CD4-positive, alpha-beta T cell treated with Interleukin-17A for 1 hour (primary cell): ENCODE measurements around the gene PHF3.

Source experiments
- DNase-seq: peaks from one replicate; pipeline ENCODE4 v3.0.0-alpha.2; 2020

The PHF3 gene

DNA sequence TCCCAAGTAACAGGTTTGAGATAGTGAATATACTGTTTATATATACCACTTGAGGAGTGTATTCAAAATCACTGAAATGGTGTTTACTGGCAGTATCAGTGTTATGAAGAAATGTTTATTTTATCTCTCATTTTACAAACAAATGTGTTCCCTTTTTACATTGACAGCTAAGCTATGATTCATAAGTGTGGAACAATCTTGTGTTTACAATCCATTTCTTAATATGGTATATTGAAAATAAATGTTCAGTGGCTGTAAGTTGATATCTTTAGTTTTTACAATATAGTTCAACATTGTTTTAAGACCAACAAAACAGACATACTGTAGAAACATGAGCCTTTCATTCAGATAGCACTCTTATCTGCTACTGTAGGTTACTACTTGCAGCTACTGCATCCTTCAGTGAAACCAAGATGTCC is 14.3 kb downstream of the PHF3 start:
- no peak for DNase-seq

DNA sequence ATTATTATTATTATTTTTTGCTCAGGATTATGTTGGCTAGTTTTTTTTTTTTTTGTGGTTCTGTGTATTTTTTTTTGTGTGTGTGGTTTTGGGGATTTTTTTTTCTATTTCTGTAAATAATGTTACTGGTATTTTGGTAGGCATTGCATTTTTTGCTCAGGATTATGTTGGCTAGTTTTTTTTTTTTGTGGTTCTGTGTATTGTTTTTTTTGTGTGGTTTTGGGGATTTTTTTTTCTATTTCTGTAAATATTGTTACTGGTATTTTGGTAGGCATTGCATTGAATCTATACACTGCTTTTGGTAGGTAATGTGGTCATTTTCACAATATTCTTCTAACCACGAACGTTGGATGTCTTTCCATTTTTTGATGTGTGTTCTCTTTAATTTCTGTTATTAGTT is 17.4 kb downstream of the PHF3 start:
- no peak for DNase-seq

DNA sequence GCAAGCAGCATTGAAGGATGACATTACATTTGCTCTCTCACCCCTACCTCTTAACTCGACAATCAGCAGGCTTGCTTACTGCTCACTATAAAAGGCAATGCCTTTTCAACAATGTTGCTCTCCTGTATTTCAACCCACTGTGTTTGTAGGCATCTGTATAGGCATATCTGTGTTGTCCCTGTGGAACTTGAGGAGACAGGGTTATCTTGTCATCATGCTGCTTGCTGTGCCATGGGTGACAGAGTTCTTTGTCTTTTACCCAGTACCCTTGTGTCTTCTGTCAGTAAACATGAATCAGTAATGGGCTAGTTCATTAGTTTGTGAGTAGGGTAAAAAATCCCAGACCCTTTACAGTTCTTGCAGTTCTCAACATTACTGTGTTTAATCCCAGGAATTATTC is 25.2 kb downstream of the PHF3 start:
- DNase-seq, result no peak

DNA sequence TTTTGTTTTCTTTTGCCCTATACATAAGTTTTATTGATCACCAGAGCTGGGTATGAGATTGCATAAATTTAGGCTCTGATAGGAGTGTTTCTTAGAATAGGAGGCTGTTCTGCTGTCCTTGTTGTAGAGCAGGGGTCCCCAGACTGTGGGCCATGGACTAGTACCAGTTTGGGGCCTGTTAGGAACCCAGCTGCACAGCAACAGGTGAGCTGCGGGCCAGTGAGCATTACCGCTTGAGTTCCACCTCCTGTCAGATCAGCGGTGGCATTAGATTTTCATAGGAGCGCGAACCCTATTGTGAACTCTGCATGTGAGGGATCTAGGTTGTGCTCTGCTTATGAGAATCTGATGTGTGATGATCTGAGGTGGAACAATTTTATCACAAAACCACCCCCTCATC is 26.2 kb downstream of the PHF3 start:
- no peak for DNase-seq

DNA sequence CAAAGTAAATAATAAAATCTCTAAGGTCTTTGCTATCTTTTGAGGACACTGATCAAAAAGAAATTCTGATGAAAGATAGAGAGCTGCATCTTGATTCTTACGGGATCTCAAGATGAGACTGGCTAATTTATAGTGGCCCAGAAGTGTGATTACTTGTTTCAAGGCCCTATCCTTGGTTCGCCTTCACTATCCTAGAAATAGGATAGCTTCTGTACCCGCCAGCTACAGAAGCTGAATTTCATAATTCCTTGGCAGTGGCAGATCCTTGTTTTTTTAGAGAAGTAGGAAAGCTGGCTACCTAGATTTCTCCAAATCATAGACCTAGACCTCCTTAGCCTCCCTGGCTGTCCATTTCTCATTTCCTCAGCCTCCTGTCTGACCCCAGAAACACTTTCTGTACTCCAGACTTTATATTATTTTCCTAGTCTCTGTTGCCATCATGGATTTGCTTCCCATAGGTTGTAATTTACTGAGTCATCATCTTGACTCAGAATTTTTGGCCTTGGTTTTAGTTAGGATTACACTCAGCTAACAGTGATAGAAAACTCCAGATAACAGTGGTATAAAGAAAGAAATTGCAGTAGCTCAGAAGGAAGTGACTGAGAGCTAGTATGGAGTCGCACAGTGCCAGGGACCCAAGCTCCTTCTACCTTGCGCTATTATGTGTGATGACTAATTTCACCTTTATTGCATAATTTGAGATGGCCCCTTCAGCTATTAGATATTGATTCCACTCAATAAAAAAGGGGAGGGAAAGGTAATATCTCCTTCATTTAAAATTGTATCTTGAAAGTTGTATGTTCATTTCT is 27.7 kb downstream of the PHF3 start:
- no peak for DNase-seq

DNA sequence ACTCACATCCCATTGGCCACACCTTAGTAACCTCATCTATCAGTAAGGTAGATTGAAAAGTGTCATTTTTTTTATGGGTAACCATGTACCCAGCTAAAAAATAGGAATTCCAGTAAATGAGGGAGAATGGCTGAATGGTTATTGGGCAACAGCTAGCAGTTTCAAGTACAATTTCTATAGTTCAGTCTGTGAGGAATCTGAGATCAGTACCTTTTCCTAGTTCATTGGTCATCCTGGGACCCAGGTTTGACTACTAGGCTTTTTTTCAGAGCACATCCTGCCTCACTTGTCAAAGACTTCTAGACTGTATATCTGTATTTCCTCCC is 28.3 kb downstream of the PHF3 start:
- no peak for DNase-seq

DNA sequence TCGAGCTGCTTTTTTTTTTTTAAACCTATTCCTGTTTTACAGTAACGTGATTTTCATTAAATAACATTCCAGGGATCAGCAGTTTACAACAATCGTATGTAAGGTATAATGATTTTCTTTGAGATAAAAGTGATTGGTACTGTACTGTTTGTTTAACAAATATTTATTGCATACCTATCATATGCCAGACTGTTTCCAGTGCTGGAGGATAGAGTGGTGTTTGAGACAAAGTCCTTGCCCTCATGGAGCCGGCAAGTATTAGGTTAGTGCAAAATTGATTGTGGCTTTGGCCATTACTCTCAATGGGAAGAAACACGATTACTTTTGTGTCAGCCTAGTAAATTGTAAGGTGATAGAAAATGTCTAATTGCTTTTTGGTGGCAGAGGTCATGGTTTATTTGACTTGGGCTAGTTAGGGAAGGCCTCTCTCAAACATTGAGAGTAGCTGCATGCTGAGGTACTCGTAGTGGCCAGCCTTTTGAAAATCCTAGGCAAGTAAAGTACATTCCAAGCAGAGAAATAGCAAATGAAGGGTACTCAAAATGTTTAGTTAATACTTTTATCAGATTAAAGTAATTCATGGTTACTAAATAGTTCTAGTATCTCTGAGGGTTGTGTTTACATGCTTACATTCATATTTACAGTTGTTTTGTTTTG is 35.6 kb downstream of the PHF3 start:
- DNase-seq, result no peak

DNA sequence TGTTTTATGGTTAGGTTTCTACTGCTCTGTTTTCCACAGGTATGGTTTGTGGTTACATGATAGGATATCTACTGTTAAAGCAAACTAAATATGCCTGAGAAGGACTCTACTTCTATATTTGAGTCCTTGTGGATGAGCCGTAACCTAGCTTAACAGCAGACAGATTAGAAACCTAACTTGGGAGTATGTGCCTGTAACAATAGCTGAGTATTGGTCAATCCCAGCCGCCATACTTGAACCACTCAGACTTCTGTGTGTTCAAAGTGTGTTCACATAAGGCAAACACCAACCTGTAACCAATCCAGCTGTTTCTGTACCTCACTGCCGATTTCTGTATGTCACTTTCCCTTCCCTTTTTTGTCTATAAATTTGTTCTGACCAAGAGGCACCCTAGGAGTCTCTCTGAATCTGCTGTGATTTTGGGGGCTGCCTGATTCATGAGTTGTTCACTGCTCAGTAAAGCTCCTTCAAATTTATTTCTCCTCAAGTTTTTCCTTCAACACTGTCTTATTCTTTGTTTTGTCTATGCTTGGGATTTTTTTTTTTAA is 37.1 kb downstream of the PHF3 start:
- DNase-seq, result no peak

DNA sequence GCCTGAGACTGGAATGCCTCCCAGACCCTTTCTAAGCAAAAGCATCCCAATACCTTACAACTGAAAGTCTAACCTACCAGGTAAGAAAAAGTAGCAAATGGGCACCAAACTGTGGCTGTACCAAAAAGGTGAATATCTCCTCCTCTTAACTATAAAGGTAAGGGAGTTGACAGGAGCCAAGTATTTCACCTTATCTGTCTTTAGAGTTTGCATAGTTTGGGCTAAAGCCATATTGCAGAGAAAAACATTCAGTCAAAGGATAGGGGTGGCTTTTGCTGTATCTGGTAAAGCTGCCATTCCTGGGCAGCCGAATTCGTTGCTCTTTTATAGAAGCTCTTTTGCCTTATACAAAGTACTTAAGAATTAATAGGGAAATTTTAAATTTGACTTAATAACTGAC is 38.1 kb downstream of the PHF3 start:
- no peak for DNase-seq

DNA sequence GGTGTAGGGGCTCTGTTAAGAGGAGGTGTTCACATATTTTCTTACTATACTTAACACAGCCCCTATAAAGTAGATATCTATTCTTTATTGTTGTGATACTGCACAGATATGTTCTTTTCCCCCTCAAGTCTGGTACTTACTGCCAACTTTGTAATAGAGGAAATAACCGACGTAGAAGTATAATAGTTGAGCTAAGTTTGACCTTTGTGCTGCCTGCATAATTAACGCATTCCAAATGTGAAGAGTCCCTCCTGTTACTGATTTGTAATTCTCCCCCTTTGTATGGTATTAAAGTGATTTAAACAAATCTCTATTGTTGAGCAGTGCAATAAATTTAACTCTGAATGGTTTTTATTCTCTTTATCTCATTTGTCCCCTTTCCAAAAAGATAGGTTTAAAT is 39.0 kb downstream of the PHF3 start:
- no peak for DNase-seq

DNA sequence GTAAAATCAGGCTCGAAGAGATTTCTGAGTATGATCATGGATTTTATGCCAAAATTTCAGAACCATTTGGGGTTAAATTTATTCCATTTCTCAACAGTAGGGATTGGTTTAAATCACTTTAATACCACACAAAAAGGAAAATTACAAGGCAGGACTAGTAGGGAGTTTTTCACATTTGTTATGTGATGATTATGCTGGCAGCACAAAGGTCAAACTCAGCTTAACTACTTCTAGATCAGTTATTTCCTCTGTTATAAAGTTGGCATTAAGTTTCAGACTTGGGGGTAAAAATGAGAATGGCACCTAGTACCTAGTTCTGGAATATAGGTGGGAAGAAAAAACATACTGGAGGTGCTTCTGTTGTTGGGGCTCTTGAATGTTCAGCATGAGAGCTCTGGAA is 39.5 kb downstream of the PHF3 start:
- no peak for DNase-seq

DNA sequence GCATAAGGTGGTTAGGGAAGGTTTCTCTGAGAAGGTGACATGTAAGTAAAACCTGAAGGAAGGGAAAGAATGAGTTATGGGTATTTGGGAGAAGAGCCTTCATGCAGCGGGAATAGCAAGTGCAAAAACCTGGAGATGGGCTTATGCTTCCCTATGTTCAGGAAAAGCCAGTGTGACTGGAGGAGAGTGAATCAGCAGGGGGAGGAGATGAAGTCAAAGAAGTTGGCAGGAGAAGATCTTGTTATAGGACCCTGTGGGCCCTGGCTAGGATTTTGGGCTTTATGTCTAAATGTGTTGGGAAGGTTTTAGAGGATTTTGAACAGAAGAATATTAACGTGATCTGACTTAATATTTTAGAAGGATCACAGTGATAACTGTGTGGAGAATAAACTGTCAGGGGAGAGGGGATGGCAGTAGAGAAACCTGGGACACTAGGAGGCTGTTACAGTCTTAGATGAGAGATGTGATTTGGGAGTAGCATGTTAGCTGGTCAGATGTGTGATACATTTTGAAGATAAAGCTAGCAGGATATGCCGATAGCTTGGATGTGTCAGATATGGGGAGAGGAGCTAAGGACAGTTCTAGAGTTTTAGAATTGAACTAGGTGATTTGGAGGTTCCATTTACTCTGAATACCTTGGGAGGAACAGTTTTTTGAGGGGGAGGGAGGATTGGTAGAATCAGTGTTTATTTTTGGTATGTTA is 41.0 kb downstream of the PHF3 start:
- DNase-seq, result no peak

DNA sequence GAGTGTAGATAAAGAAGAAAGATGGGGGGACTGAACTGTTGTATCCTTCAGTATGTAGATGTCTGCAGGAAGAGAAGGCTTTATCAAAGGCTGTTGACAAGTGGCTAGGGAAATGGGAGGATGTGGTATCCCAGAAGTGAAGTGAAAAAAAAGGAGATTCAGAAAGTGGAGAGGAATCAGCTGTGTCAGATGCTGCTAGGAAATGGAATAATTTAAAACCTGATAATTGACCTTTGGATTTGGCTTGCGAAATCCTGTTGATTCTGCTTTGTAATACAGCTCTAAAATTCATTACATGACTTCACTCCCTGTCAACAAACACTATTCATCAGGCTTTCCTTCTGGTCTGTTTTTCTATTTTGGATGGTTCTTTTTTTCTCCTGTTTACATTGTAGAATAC is 41.7 kb downstream of the PHF3 start:
- no peak for DNase-seq

DNA sequence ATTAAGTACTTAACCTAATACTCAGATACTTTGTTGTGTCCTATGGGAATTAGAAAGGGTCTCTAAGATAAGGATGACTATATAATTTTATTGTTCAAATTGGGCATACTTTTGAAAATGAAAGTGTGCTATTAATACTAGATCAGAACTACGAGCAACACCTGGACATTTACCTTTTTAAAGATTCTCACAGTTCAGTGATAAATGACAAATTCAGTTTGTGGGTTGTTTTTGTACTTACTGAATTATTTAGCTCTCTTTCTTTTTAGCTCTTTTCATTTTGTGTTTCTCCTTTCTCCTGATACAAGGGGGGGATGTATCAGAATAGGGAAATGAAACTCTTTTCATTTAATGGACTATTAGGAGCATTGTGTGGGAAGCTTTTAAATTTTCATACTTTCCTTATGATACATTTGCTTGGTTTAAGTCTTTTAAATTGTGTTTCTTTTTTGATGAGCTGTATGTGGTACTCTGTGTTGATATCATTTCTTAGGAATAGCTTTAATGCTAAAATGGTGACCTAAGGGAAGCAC is 47.5 kb downstream of the PHF3 start:
- DNase-seq, result no peak

DNA sequence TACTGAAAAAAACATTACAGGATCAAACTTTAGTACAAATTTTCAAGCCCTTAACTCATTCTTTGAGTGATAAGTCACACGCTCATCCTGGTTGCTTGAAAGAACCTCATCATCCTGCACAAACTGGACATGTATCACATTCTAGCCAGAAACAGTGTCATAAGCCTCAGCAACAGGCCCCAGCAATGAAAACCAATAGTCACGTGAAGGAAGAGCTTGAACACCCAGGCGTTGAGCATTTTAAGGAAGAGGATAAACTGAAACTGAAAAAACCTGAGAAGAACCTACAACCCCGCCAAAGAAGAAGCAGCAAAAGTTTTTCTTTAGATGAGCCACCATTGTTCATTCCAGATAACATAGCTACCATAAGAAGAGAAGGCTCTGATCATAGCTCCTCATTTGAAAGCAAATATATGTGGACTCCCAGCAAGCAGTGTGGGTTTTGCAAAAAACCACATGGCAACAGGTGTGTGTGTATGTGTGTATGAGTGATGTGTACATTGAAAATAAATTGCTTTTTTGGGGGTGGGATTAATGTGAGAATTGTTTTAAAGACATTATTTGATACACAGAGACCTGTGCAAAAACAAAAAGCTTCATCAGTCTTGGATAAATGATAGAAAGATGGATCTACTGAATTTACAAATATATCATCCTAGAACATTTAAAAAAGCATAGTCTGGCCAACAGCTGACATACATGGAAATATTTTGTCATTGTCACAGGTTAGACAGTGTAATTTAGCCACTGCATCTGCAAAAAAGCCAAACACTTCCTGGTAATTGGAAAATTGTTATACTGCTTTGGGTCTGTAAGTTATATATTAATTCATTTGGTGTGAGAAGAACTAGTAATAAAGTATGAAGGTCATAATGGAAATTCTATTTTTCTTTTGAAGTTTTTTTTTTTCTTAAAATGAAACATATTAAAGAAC is 50.1 kb downstream of the PHF3 start:
- DNase-seq, result no peak

DNA sequence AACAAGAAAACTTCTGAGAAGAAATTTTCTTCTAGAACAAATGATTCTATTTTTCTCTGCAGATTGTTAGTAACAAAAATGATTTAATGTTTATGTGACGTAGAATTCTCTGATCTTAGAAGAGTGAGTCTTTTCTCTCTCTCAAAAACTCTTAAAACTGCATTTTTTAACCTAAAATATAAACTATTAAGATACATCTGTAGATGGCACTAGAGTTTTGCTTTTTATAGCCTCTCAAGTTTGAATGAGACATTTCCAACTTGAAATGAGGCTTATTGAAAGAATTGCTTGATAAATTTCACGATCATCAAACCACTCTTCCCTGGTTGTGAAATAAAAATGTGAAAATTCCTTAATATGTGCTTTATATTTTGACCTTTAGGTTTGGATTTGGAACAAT is 53.8 kb downstream of the PHF3 start:
- DNase-seq, result no peak

DNA sequence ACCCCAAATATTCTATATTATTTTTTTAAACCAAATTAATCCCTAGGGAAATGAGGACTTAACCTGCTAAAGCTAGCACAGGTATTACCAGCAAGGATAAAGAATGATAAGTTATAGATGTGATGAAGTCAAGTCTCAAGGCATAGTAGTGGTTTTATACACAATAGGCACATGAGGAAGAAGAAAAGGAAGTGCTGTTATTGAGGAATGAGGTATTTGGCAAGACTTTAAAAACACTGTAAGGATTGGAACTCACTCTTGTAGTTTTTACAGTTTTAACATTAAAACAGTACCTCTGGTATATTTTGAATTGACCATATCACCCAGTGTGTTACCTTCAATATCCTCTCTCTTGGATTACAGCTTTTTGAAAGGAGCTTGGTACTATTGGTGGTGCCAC is 54.6 kb downstream of the PHF3 start:
- DNase-seq, result no peak

DNA sequence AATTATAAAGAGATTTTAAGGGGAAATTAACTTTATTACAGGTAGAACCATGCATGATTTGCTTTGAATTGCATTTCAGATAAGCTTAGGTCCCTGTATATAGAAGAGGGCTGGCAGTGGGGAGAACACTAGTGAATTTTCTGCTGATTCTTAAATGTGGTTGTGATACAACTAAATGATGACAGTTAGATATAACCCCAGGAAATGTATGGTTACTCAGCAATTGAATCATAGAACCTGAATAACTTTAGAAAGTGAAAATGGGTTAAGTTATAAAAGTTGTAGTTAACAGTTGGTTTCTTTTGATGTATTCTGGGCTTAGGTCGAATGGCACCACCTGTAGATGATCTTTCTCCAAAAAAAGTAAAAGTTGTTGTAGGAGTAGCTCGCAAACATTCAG is 70.1 kb downstream of the PHF3 start:
- no peak for DNase-seq

DNA sequence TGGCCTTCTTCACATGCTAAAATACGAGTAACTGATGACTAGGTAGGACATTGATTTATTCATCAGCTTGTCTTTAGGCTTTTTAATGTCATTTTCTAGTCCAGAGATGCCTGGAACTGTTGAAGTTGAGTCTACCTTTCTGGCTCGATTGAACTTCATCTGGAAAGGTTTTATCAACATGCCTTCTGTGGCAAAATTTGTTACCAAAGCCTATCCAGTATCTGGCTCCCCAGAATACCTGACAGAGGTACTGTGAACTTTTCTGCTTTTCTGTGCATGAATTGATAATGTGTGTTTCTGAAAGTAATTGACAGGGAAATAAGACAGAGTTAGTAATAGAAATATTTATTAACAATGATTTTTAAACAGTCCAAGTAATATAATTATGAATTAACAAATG is 71.0 kb downstream of the PHF3 start:
- DNase-seq, result no peak

DNA sequence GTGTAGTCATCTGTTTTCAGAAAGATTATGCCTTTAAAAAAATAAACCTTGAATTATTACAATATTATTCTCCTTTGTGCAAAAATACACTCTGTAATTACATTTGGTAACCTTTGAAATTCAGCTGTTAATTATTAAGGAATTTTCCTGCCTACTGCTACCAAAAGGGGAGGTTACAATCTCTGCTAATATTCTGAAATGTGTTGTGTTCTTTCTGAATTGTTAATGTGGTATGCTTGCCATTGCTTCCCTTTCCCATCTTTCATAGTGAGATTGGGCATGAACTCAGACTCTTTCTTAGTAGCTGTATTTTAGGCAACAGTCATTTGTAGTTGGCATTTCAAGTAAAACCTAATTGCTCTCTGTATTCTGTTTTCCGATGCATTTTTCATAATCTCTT is 73.0 kb downstream of the PHF3 start:
- no peak for DNase-seq

DNA sequence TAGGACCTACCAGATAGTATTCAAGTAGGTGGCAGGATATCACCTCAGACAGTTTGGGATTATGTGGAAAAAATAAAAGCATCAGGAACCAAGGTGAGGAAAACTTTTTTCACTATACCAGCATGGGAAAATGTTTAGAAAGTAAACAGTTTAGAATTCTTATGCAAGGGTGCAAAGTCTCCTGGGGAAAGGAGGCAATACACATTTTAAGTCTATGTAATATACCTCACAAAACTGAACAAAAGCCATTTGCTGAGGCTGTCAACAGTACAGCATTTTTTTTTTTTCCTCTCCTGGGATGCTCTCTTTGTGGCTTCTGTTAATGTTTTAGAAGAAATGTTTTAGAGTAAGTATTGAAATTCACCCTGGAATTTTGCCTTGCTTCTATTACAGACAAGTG is 73.5 kb downstream of the PHF3 start:
- no peak for DNase-seq

DNA sequence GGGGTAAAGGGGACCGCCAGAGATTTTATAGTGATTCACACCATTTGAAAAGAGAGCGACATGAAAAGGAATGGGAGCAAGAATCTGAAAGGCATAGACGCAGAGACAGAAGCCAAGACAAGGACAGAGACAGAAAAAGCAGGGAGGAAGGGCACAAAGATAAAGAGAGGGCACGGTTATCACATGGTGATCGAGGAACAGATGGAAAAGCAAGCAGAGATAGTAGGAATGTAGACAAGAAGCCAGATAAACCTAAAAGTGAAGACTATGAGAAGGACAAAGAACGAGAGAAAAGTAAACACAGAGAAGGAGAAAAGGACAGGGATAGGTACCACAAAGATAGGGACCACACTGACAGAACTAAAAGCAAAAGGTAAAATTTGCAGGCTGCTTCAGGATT is 77.7 kb downstream of the PHF3 start:
- DNase-seq, result no peak

DNA sequence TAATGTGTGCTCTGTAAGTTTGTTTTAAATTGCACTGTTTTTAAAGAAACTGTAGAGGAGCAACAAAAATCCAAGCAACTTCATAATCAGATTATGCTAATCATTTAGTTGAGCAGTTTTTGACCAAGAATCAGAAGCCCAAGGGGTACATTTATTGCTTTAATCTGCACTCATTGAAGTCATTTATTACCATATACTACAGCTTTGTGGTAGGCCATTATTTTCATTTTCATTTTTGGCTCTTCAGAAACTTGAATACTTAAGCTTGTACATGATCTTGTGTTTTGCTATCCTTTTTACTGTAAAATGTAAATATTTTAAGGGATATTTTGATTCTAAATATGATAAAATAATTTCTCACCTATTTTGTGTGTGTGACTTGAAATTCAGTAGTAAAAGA is 78.5 kb downstream of the PHF3 start:
- no peak for DNase-seq
